ENCODE data around the gene SPRTN.
A peak's percentile ranks its signal among the peaks of the same experiment; 100 is the strongest.
"Not testable (repeated sequence)": the region's sequence is repeated elsewhere in the genome, so short reads cannot be mapped to it uniquely, and the experiment has no call there.

SPRTN gene

DNA sequence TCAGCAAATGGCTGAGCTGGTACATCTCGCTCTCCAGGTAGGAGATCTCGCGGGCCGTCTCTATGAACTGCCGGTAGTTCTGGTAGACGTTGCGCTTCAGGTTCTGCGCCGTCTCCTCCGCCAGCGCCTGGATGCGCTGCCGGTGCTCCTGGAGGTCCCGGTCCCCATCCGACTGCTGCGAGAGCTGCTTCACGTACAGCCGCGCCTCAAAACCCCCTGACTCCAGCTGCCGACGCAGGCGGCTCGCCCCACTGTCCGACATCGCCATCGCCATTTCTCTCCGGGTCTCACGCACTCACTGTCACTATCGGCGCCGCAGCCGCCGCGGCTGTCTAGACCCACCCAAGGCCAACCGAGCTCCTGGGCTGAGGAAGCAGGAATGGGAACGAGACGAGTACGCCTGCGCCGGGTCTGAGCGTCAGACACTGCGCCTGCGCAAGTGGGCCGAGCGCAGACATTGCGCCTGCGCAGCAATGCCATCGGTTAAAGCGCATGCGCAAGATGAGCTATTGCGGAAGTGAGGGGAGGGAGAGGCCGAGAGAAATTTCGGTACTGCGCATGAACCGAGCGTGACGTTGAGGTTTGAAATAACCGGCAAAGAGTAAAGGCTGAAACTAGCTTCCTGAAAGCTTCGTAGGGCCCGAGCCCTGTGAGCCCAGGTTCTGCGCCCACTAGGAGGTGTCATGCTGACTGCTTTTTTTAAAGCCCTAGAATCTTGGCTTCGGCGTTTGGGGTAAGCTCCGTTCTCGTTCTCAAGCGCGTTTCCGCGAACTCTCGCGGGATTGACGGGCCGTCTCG, 422 bp upstream of the SPRTN start, which contains the start of gene EXOC8:
EXOC8 (minus strand) TSS at position 381 of the 798 bp plus-strand sequence; CDS start at position 274, 107 bp downstream.
- Histone ChIP-seq H3K36me3 (peaks cover 5% of the 10 kb centered on the region; the same call in 1 of the 2 replicates), H3K4me1 (no peaks in the 10 kb centered on the region), H3K4me3 (ENCODE audit: low read depth, low read length) (peak within 1 kb of the TSS; percentile 91), H3K27me3 (no peaks in the 10 kb centered on the region), H3K9me3 (no peaks in the 10 kb centered on the region)
- DNase-seq: peak; percentile 96
- TF ChIP-seq, protein P1, sequence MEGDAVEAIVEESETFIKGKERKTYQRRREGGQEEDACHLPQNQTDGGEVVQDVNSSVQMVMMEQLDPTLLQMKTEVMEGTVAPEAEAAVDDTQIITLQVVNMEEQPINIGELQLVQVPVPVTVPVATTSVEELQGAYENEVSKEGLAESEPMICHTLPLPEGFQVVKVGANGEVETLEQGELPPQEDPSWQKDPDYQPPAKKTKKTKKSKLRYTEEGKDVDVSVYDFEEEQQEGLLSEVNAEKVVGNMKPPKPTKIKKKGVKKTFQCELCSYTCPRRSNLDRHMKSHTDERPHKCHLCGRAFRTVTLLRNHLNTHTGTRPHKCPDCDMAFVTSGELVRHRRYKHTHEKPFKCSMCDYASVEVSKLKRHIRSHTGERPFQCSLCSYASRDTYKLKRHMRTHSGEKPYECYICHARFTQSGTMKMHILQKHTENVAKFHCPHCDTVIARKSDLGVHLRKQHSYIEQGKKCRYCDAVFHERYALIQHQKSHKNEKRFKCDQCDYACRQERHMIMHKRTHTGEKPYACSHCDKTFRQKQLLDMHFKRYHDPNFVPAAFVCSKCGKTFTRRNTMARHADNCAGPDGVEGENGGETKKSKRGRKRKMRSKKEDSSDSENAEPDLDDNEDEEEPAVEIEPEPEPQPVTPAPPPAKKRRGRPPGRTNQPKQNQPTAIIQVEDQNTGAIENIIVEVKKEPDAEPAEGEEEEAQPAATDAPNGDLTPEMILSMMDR (IDR thresholded peaks at IDR 0.05; ENCODE audit: low read depth, low read length): 0 out of 2 replicates have a peak, but pooled peaks have one; percentile 16

DNA sequence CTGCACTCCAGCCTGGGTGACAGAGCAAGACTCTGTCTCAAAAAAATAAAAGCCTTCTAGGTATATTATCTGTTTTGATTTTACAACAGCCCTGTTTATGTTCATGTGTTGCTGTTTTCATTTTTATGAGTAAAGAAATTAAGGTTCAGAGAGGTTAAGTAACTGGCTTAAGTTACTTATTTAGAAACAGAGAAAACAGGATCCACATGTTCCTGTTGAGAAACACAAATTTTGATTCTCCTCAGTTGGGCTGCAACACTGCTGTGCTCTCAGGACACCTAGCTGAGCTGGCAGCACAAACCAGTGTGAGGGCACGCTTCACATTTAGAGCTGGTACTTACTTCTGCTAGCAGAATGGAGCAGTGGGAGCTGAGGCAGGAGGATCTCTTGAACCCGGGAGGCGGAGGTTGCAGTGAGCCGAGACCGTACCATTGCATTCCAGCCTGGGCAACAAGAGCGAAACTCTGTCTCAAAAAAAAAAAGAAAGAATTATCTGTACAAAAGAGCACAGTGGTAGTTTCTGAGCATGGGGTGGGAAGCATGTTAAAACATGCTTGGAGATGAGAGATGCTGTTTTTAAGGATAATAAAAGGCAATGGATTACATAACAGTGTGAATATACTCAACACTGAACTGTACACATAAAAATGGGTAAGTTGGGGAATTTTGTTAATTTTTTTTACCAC, 2.4 kb downstream of the SPRTN start:
- H3K4me3 ChIP-seq (ENCODE audit: low read depth, low read length): no peak overlapping the region
- H3K36me3 ChIP-seq: peaks cover 15% of the 10 kb centered on the region
- no peak for DNase-seq
- H3K27me3 ChIP-seq: no peaks in the 10 kb centered on the region
- TF ChIP-seq, protein P1 (IDR thresholded peaks at IDR 0.05; ENCODE audit: low read depth, low read length): no peak
- H3K9me3 ChIP-seq: no peaks in the 10 kb centered on the region
- no peaks in the 10 kb centered on the region for H3K4me1 ChIP-seq

DNA sequence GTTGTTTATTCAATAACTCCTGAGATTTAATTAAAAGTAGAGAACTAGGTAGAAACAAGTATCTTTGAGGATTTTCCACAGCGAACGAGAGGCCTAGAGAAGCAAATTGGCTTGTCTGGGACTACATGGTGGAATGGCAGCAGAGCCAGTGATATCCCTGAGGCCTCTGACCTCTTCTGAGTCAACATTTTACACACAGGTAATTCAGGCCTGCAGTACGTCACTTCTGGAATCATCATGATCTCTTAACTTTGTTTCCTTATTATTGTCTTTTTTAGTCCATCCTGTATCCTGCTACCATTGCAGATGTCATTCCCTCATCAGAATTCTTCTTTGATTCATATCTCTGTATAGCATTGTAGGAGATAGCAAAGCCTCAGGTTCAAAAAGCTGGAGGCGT, 9.9 kb downstream of the SPRTN start:
- no peaks in the 10 kb centered on the region for H3K9me3 ChIP-seq
- TF ChIP-seq, protein P1 (IDR thresholded peaks at IDR 0.05; ENCODE audit: low read depth, low read length): no peak
- H3K27me3 ChIP-seq: no peaks in the 10 kb centered on the region
- H3K4me3 ChIP-seq (ENCODE audit: low read depth, low read length): no peak overlapping the region
- H3K36me3 ChIP-seq: peaks cover 48% of the 10 kb centered on the region
- H3K4me1 ChIP-seq: no peaks in the 10 kb centered on the region
- DNase-seq: no peak

DNA sequence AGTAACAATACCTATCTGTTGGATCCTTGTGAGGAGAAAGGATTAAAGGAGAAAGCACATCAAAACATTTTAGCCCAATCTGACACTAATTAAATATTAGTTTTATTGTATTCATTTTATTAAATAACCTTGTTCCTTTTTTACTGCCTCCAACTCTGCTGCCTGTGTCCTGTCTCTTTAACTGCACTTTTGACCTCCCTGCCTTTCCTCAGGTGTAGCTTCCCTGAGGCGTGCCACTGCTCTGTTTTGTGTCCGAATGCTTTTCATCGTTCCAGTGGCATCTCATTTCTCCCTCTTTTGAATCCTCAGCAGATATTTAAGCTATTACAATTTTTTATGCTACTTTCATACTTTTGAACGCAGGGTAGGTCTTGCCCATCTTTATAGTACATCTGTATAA, 10.3 kb downstream of the SPRTN start:
- Histone ChIP-seq H3K27me3 (no peaks in the 10 kb centered on the region), H3K9me3 (no peaks in the 10 kb centered on the region), H3K4me3 (ENCODE audit: low read depth, low read length) (no peak overlapping the region), H3K36me3 (peaks cover 52% of the 10 kb centered on the region), H3K4me1 (no peaks in the 10 kb centered on the region)
- TF ChIP-seq, protein P1 (IDR thresholded peaks at IDR 0.05; ENCODE audit: low read depth, low read length): no peak
- DNase-seq: no peak

DNA sequence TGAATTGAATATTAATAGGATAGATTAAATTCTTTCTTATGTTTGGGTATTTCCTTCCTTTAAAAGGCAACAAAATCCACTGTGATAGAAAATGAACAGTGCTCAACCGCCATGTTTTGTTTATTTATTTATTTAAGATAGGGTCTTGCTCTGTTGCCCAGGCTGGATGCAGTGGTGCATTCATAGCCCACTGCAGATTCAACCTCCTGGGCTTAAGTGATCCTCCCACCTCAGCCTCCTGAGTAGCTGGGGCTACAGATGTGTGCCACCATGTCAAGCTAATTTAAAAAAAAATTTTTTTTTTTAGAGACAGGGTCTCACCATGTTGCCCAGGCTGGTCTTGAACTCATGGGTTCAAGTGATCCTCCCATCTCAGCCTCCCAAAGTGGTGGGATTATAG, 10.8 kb downstream of the SPRTN start:
- H3K4me3 ChIP-seq (ENCODE audit: low read depth, low read length); H3K9me3 ChIP-seq: not testable (repeated sequence)

DNA sequence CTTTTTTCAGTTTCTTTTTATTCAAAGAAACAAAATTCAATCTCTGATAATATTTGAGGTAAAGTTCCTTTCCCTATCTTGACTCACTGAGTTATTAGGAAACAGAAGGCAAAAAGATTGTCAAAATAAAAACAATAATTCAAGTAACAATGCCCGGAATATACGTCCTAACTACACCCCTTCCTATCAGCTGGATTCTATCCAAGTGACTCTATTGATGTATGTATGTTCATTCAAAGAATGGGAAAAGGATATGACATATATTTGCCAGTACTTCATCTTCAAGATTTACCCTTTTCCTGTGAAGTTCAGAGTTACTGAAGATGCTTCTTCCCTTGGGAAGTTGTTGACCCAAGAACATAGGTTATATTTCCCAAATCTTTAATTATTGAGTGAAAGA, 13.7 kb downstream of the SPRTN start:
- no peaks in the 10 kb centered on the region for H3K4me1 ChIP-seq
- no peaks in the 10 kb centered on the region for H3K27me3 ChIP-seq
- H3K9me3 ChIP-seq: no peaks in the 10 kb centered on the region
- peaks cover 39% of the 10 kb centered on the region for H3K36me3 ChIP-seq
- no peak overlapping the region for H3K4me3 ChIP-seq (ENCODE audit: low read depth, low read length)
- TF ChIP-seq, protein P1 (IDR thresholded peaks at IDR 0.05; ENCODE audit: low read depth, low read length): no peak
- no peak for DNase-seq

More for the DNA sequence above, 10.8 kb downstream of the SPRTN start:
- not testable (repeated sequence) for DNase-seq, H3K4me1 ChIP-seq, H3K27me3 ChIP-seq
- peaks cover 48% of the 10 kb centered on the region for H3K36me3 ChIP-seq
